WERI-Rb-1 (cell line): ENCODE data around the gene PTPN2.

ENCODE experiments used
- DNase-seq: peaks from one replicate; pipeline ENCODE4 v3.0.0-alpha.2; 2020
- H3K27ac ChIP-seq: fragments of 250-450 bp; sonication (Bioruptor Pico); 2 replicates; pipeline ENCODE4 v1.5.1; 2020; ENCODE audit warnings: mild to moderate bottlenecking, moderate library complexity
- H3K27me3 ChIP-seq: fragments of 250-450 bp; sonication (Bioruptor Pico); 2 replicates; pipeline ENCODE4 v1.5.1; 2021; ENCODE audit warnings: mild to moderate bottlenecking, low read depth, moderate library complexity; ENCODE audit not compliant: insufficient read depth, severe bottlenecking
- H3K36me3 ChIP-seq: fragments of 250-450 bp; sonication (Bioruptor Pico); 2 replicates; pipeline ENCODE4 v1.5.1; 2020; ENCODE audit warnings: mild to moderate bottlenecking, moderate library complexity
- H3K4me3 ChIP-seq: 2 replicates; pipeline ENCODE4 v1.5.1; 2011; ENCODE audit warnings: low read depth, mild to moderate bottlenecking, control low read depth, low read length
- H3K9me3 ChIP-seq: fragments of 250-450 bp; sonication (Bioruptor Pico); 2 replicates; pipeline ENCODE4 v1.5.1; 2021; ENCODE audit warnings: mild to moderate bottlenecking, moderate library complexity; ENCODE audit not compliant: severe bottlenecking
- TF ChIP-seq, protein P1 (sequence below): IDR thresholded peaks from 2 replicates; pipeline ENCODE4 v1.5.1; 2011; ENCODE audit warnings: low read depth, mild to moderate bottlenecking, control low read depth, inconsistent platforms, low read length

PTPN2 gene

DNA sequence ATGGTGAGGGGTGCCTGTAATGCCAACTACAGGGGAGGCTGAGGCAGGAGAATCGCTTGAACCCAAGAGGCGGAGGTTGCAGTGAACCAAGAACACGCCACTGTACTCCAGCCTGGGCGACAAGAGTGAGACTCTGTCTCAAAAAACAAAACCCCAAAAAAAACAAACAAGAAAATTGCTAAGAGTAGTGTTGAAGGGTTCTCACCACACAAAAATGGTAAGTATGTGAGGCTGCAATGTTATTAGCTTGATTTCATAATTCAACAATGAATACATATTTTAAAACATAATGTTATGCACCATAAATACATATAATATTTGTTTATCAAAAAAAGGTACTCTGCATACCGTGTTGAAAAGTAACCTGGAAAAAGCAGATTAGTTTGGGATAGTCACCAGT lies 135.4 kb downstream of the PTPN2 start:
- no peak for DNase-seq
- H3K4me3 ChIP-seq, result no peak overlapping the region
- H3K36me3 ChIP-seq, result no peaks in the 10 kb centered on the region
- no peaks in the 10 kb centered on the region for H3K9me3 ChIP-seq
- H3K27me3 ChIP-seq, result no peaks in the 10 kb centered on the region
- no peak overlapping the region for H3K27ac ChIP-seq
- TF ChIP-seq, protein P1, sequence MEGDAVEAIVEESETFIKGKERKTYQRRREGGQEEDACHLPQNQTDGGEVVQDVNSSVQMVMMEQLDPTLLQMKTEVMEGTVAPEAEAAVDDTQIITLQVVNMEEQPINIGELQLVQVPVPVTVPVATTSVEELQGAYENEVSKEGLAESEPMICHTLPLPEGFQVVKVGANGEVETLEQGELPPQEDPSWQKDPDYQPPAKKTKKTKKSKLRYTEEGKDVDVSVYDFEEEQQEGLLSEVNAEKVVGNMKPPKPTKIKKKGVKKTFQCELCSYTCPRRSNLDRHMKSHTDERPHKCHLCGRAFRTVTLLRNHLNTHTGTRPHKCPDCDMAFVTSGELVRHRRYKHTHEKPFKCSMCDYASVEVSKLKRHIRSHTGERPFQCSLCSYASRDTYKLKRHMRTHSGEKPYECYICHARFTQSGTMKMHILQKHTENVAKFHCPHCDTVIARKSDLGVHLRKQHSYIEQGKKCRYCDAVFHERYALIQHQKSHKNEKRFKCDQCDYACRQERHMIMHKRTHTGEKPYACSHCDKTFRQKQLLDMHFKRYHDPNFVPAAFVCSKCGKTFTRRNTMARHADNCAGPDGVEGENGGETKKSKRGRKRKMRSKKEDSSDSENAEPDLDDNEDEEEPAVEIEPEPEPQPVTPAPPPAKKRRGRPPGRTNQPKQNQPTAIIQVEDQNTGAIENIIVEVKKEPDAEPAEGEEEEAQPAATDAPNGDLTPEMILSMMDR, result no peak

DNA sequence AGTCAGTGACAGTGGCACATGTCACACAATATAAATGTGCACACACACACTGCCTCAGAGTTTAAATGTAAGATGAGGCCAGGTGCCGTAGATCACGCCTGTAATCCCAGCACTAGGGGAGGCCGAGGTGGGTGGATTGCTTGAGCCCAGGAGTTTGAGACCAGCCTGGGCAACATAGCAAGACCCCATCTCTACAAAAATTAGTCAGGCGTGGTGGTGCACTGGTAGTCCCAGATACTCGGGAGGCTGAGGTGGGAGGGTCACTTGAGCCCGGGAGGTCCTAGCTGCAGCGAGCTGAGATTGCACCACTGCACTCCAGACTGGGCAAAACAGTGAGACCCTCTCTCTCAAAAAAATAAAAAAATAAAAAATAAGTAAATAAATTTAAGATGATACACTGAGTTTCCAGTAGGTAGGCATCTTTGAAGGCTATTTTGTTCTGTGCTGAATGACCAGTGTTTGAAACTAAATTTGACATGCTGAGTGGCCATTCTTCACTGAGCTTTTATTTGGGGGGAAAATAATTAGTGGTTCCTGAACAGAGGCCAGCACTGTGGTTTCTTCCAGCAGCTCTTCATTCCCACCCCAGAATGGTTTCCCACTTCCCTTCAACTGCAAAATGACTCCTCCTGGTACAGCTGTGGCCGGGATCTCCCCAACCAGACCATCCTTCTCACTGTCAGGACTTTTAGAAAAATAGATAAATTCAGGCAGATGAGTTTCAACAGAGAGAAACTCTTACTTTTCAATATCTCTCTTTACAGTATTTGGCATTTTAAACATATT lies 136.3 kb downstream of the PTPN2 start:
- Histone ChIP-seq H3K36me3 (no peaks in the 10 kb centered on the region), H3K27ac (no peak overlapping the region), H3K27me3 (no peaks in the 10 kb centered on the region), H3K4me3 (no peak overlapping the region), H3K9me3 (no peaks in the 10 kb centered on the region)
- no peak for DNase-seq
- TF ChIP-seq, protein P1, result no peak

DNA sequence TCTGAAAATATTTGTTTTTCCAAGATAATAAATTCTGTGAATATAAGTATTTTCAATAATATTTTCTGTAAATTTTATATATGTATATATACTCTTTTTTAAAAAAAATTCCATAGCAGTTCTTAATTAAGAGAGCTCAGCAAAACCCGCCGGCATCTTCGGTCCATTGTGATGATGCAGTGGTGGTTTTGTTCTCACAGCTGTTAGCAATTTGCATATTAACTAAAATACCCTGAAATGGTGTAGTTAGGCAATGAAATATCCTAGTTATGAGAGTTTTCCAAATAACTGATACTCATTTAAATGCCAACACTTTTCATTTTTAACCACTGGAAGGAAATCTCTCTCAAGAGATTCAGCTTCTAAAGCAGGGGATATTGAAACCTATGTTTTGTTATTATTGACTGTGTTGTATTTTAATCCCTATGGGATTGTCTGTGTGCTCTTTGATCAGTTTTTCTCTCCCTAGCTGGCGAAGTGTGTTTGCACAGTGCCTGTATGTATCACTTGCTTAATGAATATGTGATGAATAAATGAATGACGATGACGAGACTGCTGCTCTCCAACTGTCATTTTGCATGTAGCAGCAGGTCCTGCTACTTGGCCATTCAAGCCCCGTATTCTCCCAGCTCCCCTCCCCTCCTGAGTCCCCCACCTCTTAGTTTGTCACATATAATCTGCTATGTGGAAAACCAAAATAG lies 138.8 kb downstream of the PTPN2 start:
- no peaks in the 10 kb centered on the region for H3K36me3 ChIP-seq
- H3K27me3 ChIP-seq, result no peaks in the 10 kb centered on the region
- TF ChIP-seq, protein P1, result no peak
- no peak overlapping the region for H3K4me3 ChIP-seq
- H3K9me3 ChIP-seq, result no peaks in the 10 kb centered on the region
- no peak overlapping the region for H3K27ac ChIP-seq
- DNase-seq, result no peak

DNA sequence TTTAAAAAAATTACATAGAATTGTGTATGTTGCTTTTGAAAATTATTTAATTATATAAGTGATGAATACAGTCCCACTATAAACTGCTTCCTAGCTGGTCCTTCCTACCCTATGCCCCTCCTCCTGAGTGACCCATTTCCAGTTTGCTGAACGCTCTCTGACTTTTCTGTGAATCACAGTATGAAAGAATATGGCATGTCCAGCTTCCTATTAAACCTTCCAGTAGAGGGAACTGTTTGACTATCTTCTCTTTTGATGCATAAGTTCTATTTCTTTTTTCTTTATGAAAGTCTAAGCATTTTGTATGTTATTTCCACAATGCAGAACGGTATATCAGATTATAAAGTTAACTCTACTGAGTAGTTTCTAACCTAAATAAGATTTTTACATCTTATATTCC lies 139.9 kb downstream of the PTPN2 start:
- no peaks in the 10 kb centered on the region for H3K9me3 ChIP-seq
- H3K27ac ChIP-seq, result no peak overlapping the region
- no peak overlapping the region for H3K4me3 ChIP-seq
- no peaks in the 10 kb centered on the region for H3K36me3 ChIP-seq
- no peaks in the 10 kb centered on the region for H3K27me3 ChIP-seq
- TF ChIP-seq, protein P1, result no peak
- no peak for DNase-seq

DNA sequence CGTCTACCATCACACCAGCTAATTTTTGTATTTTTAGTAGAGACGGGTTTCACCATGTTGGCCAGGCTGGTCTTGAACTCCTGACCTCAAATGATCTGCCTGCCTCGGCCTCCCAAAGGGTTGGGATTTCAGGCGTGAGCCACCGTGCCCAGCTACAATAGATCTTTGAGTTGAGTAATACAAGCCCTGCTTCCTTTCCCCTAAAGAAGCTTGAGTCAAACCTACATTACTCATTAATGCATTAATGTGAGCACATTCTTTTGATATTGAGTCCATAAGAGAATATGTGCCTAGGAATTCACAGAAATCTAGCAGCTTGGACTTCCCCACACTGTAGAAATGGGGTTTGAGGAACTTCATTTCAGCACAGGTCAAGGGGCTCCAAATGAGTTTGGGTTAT lies 141.6 kb downstream of the PTPN2 start:
- TF ChIP-seq, protein P1, result no peak
- no peaks in the 10 kb centered on the region for H3K27me3 ChIP-seq
- H3K9me3 ChIP-seq, result no peaks in the 10 kb centered on the region
- H3K27ac ChIP-seq, result no peak overlapping the region
- DNase-seq, result no peak
- no peak overlapping the region for H3K4me3 ChIP-seq
- H3K36me3 ChIP-seq, result no peaks in the 10 kb centered on the region
